ENCODE measurements around the gene ARHGAP9.

Gene ARHGAP9

DNA sequence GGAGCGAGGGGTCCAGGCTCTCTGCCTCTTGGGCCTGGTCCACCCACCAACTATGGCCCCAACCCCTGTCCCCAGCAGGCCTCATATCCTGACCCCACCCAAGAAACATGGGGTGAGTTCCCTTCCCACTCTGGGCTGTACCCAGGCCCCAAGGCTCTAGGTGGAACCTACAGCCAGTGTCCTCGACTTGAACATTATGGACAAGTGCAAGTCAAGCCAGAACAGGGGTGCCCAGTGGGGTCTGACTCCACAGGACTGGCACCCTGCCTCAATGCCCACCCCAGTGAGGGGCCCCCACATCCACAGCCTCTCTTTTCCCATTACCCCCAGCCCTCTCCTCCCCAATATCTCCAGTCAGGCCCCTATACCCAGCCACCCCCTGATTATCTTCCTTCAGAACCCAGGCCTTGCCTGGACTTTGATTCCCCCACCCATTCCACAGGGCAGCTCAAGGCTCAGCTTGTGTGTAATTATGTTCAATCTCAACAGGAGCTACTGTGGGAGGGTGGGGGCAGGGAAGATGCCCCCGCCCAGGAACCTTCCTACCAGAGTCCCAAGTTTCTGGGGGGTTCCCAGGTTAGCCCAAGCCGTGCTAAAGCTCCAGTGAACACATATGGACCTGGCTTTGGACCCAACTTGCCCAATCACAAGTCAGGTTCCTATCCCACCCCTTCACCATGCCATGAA is 8.6 kb downstream of the ARHGAP9 start:
- DNase-seq = no peak

- DNase-seq = no peak
Observed at GRCh38 chr12:57470286-57470969, 9.2 kb downstream of the ARHGAP9 start.

- no peak for DNase-seq
Observed at GRCh38 chr12:57469296-57470164, 10.1 kb downstream of the ARHGAP9 start.

DNA sequence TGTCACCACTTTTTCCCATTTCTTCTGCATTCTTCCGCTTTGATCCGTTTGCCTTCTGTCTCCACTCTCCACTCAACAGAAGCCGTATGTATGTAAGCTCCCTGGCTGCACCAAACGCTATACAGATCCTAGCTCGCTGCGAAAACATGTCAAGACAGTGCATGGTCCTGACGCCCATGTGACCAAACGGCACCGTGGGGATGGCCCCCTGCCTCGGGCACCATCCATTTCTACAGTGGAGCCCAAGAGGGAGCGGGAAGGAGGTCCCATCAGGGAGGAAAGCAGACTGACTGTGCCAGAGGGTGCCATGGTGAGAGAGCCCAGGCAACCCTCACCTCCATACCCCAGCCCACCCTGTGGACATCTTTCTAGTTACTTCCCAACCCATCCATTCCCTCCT is 11.8 kb downstream of the ARHGAP9 start:
- no peak for DNase-seq

- DNase-seq = no peak
Observed at GRCh38 chr12:57467212-57467874, 12.3 kb downstream of the ARHGAP9 start.

DNA sequence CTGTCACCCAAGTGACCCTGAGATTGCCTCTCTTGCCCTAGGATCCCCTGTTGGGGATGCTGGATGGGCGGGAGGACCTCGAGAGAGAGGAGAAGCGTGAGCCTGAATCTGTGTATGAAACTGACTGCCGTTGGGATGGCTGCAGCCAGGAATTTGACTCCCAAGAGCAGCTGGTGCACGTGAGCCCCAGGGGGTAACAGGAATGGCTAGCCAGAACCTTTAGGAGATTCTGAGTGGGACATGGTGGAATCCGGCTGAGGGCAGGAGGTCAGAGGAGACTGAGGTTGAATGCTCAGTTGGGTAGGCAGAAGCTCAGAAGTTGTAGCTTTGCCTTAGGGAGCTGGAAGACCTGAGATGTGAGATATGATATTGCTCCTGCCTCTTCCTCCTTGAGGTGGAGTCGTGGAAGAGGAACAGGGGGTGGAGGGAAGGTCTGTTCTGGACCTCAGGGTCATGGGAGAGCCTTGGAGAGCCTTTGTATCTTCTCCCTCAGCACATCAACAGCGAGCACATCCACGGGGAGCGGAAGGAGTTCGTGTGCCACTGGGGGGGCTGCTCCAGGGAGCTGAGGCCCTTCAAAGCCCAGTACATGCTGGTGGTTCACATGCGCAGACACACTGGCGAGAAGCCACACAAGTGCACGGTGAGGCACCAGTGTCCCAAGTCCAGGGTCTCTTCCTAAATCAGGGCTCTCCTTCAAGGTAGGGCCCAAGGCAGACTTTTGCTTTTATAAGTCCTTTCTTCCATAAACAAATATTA is 13.7 kb downstream of the ARHGAP9 start:
- no peak for DNase-seq

DNA sequence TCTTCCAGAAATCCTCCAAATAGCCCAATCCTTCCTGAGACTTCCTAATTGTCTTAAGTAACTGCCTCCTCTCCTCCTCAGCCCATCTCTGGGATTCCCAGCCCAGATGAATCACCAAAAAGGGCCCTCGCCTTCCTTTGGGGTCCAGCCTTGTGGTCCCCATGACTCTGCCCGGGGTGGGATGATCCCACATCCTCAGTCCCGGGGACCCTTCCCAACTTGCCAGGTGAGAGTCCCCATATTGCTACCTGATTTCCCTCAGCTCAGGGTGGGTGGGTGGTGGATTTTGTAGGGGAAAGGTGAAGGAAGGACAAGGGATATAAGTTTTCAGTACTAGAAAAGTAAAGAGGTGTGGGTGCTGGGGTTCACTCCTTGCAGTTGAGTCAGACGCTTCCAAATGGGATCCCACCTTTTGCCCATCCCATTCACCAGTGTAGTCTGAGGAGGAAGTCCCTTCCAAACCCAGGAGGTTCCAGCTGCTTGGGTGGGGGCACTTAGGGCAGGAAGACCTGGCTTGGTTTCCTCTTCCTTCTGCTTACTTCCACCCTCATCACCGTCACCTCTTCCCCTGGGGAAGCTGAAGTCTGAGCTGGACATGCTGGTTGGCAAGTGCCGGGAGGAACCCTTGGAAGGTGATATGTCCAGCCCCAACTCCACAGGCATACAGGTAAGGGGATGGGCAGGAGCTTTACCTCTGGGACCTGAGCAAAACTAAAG is 14.5 kb downstream of the ARHGAP9 start:
- DNase-seq = no peak

DNA sequence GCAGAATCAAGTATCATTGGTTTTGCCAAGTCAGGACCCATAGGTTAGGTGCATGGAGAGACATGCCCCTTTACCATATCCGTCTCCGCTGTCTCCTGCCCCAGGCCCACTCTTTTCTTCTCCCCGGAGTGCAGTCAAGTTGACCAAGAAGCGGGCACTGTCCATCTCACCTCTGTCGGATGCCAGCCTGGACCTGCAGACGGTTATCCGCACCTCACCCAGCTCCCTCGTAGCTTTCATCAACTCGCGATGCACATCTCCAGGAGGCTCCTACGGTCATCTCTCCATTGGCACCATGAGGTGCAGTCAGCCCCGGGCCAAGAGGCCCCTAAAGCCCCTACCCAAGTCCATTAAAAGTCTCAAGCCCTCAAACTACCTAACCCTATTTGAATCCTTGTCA is 15.1 kb downstream of the ARHGAP9 start:
- no peak for DNase-seq

- DNase-seq = no peak
Observed at GRCh38 chr12:57462912-57463253, 16.8 kb downstream of the ARHGAP9 start.

DNA sequence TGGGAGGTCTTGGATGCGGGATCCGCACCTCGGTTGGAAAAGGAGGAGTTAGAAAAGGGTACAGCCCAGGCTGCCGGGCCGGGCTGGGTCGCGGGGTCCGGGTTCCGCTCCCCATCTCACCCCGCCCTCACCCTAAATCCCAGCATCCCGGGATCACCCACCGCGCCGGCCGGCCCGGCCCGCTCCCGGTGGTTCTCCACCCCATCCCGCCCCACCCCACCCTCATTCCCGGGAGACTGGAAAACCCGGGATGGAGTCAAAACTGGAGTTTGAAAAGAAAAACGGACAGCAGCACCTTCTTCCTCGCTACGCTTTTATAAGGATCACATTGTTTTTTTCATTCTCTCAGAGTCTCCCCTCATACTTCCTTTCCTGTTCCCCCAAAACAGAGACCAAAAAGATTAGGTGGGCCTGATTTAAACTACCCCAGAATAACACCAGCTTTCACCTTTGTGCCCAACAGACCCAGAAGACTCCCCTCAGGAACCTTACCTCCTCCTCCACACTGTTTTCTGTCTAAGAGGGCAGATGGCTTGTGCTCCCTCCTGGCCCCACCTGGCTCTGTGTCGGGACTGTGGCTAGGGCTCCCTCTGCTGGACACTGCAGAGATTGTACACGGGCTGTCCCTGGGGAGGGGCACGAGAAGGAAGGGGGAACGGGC is 17.3 kb downstream of the ARHGAP9 start:
- peak; percentile 90 for DNase-seq

DNA sequence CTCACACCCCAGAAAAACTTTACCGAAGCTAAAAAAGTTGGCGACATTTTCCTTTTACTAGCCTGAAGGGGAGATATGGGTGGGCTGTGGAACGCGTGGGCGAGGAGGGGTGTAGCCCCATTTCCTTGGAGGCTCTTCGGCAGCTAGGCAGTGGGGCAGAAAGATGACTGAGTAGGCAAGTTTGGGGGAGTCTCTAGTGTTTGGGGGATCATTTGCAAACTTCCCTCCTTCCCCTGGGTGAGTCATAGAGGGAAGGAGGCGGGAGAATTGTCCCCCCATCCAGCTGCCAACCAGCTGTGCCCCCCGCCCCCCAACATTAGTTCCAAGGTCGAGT is 17.8 kb downstream of the ARHGAP9 start:
- no peak for DNase-seq

DNA sequence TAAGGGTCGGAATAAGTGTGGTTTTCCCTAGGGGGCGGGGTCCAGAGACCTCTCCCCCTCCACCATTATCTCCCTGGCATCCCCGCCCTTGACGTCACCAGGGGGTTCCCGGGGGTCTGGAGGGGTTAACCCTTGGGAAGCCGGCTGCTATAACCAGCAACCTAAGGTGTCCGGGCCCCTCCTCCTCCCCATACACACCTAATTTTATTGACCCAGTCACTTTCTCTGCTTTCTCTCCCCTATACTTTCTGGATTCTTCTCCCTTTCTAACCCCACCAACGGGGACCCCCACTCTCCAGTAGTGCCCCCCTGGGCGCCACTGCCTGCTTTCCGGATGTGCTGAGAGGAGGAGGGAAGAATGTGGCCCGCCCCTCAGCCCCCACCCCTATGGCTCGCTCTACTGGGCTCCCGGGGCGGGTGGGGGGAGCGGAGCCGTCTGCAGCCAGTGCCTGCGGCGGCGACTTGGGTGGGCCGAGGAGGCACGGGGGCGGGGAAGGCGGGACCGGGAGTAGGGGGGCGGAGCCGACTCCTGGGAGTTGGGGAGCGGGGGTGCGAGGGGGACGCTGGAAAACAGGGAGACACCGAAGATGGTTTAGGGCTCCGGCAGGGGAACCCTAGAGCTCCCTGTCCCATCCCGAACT is 18.3 kb downstream of the ARHGAP9 start:
- DNase-seq = peak; percentile 70

- no peak for DNase-seq
Observed at GRCh38 chr12:57460841-57461275, 18.8 kb downstream of the ARHGAP9 start.

- no peak for DNase-seq
Observed at GRCh38 chr12:57460468-57460784, 19.2 kb downstream of the ARHGAP9 start.

DNA sequence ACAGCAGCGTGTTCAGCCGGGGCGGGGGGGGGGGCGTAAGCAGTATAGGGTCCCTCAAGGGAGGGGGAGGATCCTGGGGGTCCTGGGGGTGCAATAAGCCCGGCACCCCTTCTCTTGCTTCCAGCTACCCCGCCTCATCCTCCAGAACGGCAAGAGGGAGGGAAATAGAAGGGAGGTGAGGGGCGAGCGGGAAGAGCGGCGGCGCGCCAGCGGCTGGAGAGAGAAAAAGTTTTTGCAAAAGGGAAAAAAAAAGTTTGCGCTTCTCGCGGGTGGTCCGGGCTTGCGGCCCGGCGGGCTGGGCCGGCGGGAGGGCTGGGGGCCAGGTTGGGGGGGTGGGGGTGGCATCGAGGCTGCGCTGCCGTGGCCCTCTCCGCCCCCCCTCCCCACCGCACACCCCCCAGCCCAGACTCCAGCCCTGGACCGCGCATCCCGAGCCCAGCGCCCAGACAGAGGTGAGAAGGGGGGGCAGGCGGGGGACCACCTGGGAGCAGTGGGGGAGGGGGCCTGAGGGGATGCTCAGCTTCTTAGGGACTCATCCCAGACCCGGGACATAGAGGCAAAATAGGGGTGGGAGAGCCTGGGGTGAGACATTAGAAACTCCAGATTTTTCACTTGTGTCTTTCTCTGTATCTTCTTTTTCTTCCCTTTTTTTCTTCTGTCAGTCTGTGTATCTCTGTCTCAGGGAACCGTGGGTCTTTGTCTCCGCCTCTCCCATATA is 19.8 kb downstream of the ARHGAP9 start, which contains the start of gene GLI1:
TSS of gene GLI1 (plus strand) at position 36 of the 718 bp plus-strand sequence. CDS start 3,907 bp downstream, outside the sequence.
- no peak for DNase-seq

DNA sequence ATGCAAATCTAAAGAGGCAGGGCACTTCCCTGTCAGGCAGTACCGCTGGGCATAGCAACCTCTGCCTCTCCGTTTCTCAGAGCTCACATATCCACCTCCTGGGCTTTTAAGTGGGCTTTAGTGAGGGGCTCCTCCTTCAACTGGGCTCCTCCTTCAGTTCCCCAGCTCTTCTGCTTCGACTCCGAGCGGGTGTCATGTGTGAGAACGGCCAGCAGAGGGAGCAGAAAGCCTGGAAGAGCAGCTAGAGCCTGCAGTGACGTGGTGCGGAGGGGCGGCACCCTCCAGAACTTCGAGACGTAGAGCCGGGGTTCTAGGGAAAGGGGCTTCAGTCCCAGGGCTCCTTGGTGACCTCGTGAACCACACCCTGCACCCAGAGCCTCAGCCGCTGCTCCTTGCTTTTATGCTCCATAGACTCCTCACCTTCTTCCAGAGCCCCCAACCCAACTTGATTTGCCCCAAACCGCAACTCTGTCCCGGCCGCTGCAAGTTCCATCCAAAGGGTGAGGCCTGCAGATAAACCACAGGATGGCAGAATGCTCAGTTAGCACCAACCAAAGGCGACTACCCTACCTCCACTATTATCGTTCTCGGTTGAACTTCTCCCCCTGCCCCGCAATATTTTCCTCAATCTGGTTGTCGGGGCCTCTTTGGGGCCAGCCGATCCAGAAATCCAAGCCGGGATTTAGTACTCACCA is 20.5 kb downstream of the ARHGAP9 start:
- peak; percentile 95 for DNase-seq

DNA sequence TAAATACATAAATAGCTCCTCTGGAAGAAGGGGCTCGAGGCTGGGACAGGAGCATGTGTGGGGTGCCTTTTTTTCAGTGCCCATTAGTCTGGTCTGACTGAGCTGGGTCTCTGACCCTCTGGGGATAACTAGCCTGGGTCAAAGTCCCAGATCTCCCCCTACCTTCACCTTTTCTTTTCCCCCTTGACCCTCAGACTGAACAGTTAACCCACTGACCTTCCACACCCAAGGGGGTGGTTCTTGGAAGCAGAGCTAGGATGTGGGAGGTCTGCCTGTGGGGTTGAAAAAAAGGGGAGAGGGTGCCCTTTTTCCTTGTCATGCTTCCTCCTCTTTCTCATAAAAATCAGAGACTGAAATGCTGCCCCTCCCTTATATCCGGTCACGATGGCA is 21.0 kb downstream of the ARHGAP9 start:
- DNase-seq = no peak

GRCh38 chr12:57456737-57457490 is 22.8 kb downstream of the ARHGAP9 start:
- DNase-seq = no peak

Data from CD4-positive, alpha-beta T cell treated with Interleukin-15 for 1 hour (primary cell).